ENCODE results near the gene GFRA4. TPM values are rescaled to one million over a fixed set of nuclear protein-coding genes. Genes with fewer than 3 reads are reported as not detected.

The GFRA4 gene
- total RNA-seq (2022; extraction: Qiagen RNA extraction) = not detected in 5 replicates

GRCh38 chr20:3663031-3663701 lies at the start of gene GFRA4:
GFRA4 (minus strand) TSS chr20:3663399; CDS start chr20:3663399, 0 bp downstream.

DNA sequence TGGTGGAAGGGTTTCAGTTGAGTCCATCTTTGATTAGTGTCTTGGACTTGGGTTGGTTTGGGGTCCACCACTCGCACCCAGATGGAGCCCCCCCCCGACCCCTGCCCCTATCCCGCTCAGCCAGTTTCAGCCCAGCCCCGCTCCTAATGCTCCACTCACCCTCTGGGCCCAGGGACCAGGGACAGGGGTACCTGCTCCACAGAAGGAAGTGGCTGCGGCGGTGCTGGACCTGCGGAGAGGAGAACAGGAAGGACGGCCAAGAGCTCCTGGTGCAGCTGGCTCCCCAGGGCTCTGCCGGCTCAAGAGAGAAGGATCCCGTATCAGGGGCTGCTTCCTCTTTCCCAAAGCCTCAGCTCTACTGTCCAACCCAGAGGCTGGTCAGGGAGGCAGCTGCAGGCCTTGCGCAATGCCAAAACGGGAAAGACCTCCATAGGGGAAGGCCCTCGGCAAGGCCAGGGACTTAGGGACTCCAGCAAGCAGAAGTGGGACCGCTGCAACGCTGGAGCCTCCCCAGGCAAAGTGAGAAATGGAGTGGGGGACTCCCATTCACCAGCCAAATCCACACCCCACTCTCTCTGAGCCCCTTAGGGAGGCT lies 49.2 kb upstream of the GFRA4 start, which contains the start of gene SIGLEC1:
TSS of gene SIGLEC1 (minus strand) at position 322 of the 595 bp plus-strand sequence. CDS start 5,472 bp downstream, outside the sequence.

GRCh38 chr20:3681931-3682781 lies 19.0 kb upstream of the GFRA4 start, which contains the start of gene ADAM33:
ADAM33 (minus strand) TSS chr20:3682010; CDS start chr20:3682004, 6 bp downstream.

Other genes starting within 250 kb of the GFRA4 start
- 18.9 to 27.9 TPM (median 25.3 TPM) in 5 replicates for gene ATRN, start 192.4 kb downstream of the GFRA4 start, total RNA-seq (2022; extraction: Qiagen RNA extraction)
- 0.05 to 0.17 TPM (median 0.09 TPM) in 4 of 5 replicates, not detected in the other for gene ADAM33, start 18.6 kb upstream of the GFRA4 start, total RNA-seq (2022; extraction: Qiagen RNA extraction)
- 0.02 to 0.03 TPM (median 0.02 TPM) in 3 of 5 replicates, not detected in the others for gene SIGLEC1, start 49.2 kb upstream of the GFRA4 start, total RNA-seq (2022; extraction: Qiagen RNA extraction)
- 0.43 to 0.70 TPM (median 0.54 TPM) in 5 replicates for gene HSPA12B, start 69.3 kb upstream of the GFRA4 start, total RNA-seq (2022; extraction: Qiagen RNA extraction)
- 102 to 158 TPM (median 151 TPM) in 5 replicates for gene ADISSP, start 104.4 kb upstream of the GFRA4 start, total RNA-seq (2022; extraction: Qiagen RNA extraction)
- 1.3 to 2.3 TPM (median 1.9 TPM) in 5 replicates for gene SPEF1, start 118.0 kb upstream of the GFRA4 start, total RNA-seq (2022; extraction: Qiagen RNA extraction)
- gene CENPB, start 123.3 kb upstream of the GFRA4 start, total RNA-seq (2022; extraction: Qiagen RNA extraction) = 101 to 123 TPM (median 120 TPM) in 5 replicates
- gene CDC25B, start 132.9 kb upstream of the GFRA4 start, total RNA-seq (2022; extraction: Qiagen RNA extraction) = 208 to 221 TPM (median 209 TPM) in 5 replicates
- 15.1 to 18.7 TPM (median 17.1 TPM) in 5 replicates for gene AP5S1, start 157.1 kb upstream of the GFRA4 start, total RNA-seq (2022; extraction: Qiagen RNA extraction)
- gene MAVS, start 183.4 kb upstream of the GFRA4 start, total RNA-seq (2022; extraction: Qiagen RNA extraction) = 18.1 to 27.2 TPM (median 23.2 TPM) in 5 replicates
- gene PANK2, start 226.0 kb upstream of the GFRA4 start, total RNA-seq (2022; extraction: Qiagen RNA extraction) = 53.1 to 62.2 TPM (median 54.5 TPM) in 5 replicates